Glutamatergic neuron (in vitro differentiated cells): ENCODE measurements around the gene LGR6. TPM values are rescaled to one million over a fixed set of nuclear protein-coding genes. Genes with fewer than 3 reads are reported as not detected.

Source experiments
- DNase-seq: peaks from one replicate; pipeline ENCODE4 v3.0.0; 2022
- H3K27ac Mint-ChIP-seq: one replicate; pipeline ENCODE4 v1.8.0; 2020; ENCODE audit warnings: mild to moderate bottlenecking, mixed read lengths, inconsistent platforms; ENCODE audit not compliant: unreplicated experiment
- H3K27me3 Mint-ChIP-seq: one replicate; pipeline ENCODE4 v1.8.0; 2020; ENCODE audit warnings: mild to moderate bottlenecking, moderate library complexity, mixed read lengths, inconsistent platforms; ENCODE audit not compliant: unreplicated experiment
- H3K36me3 Mint-ChIP-seq: one replicate; pipeline ENCODE4 v1.8.0; 2020; ENCODE audit warnings: mild to moderate bottlenecking, mixed read lengths, inconsistent platforms; ENCODE audit not compliant: unreplicated experiment
- H3K4me1 Mint-ChIP-seq: one replicate; pipeline ENCODE4 v1.8.0; 2020; ENCODE audit warnings: mild to moderate bottlenecking, low read depth, mixed read lengths, inconsistent platforms; ENCODE audit not compliant: unreplicated experiment
- H3K4me3 Mint-ChIP-seq: one replicate; pipeline ENCODE4 v1.8.0; 2020; ENCODE audit warnings: mild to moderate bottlenecking, mixed read lengths, inconsistent platforms; ENCODE audit not compliant: unreplicated experiment
- H3K9me3 Mint-ChIP-seq: one replicate; pipeline ENCODE4 v1.8.0; 2020; ENCODE audit warnings: mild to moderate bottlenecking, moderate library complexity, mixed read lengths, inconsistent platforms; ENCODE audit not compliant: unreplicated experiment
- CTCF ChIP-seq: fragments of 200-600 bp; sonication (generic); IDR thresholded peaks from one replicate; pipeline ENCODE4 v1.5.0; 2021; ENCODE audit not compliant: partially characterized antibody, unreplicated experiment
- total RNA-seq: library from RNA; stranded (reverse); fragmentation: NEBNext Ultra II Directional; extraction: Animal tissue kit (Norgen Biotek cat#: 25700); gene quantifications from one replicate; pipeline ENCODE4 v1.2.1, GENCODE V29; 2021; ENCODE audit not compliant: unreplicated experiment

LGR6 gene
- total RNA-seq, 1 donor from 2014 or later = 0.37 TPM

DNA sequence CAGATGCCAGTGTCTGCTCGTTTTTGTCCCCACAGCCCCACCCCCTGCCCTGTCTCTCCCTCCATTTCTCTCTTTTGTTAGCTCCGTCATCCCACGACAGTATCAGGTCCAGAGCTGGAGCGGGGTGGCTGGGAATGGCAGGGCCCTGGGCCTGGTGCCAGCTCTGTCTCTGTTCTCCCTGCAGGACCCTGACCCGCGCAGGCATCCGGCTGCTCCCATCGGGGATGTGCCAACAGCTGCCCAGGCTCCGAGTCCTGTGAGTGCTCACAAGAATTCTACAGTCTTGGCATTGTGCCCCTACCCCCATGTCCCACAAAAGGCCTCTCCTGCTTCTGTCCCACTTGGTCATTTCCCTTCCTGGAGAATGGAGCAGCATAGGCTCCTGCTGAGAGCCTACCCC, 110.8 kb downstream of the LGR6 start:
- DNase-seq = no peak
- Mint-ChIP-seq H3K4me3 (no peak overlapping the region), H3K36me3 (no peaks in the 10 kb centered on the region), H3K4me1 (no peaks in the 10 kb centered on the region), H3K9me3 (peaks cover 3% of the 10 kb centered on the region), H3K27me3 (peaks cover 5% of the 10 kb centered on the region), H3K27ac (no peak overlapping the region)
- TF ChIP-seq CTCF = no peak

- peaks cover 3% of the 10 kb centered on the region for H3K9me3 Mint-ChIP-seq
- no peak overlapping the region for H3K27ac Mint-ChIP-seq
- no peak overlapping the region for H3K4me3 Mint-ChIP-seq
- no peaks in the 10 kb centered on the region for H3K4me1 Mint-ChIP-seq
- DNase-seq = no peak
- peaks cover 8% of the 10 kb centered on the region for H3K27me3 Mint-ChIP-seq
- H3K36me3 Mint-ChIP-seq = no peaks in the 10 kb centered on the region
- no peak for TF ChIP-seq CTCF
These were observed 111.6 kb downstream of the LGR6 start for GRCh38 chr1:202305168-202305567.

DNA sequence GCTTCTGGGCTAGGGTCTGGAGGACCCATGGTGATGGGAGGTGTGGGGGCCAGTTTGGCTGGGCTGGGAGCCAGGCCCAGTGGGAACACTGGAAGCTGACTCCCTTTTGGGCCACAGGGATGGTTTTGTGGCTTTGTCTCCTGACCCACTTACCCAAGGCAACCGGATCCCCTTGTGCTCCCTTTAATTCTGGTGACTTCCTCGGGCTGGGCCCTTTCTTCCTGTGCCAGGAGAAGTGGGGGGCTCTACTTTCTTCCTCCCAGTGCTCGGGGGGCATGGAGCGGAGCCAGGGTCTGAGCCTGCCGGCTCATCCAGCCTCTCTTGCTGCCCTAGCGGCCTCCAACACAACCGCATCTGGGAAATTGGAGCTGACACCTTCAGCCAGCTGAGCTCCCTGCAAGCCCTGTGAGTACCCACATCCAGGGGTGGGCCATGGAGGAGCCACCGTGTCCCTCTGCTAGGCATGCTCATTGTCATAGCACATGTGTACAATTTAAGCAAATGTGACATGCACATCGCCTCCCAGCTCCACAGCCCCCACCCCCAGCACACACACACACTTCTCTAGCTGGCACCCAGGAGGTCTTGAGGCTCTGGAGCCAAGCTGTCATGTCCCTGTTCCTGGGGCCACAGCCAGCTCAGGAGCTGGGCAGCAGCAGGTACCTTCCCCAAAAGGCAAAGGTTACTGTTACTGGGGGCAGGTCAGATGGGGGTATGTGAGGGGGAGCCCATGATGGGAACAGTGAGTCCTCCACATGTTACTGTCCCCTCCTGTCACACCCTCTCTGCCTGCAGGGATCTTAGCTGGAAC, 113.1 kb downstream of the LGR6 start:
- no peaks in the 10 kb centered on the region for H3K4me1 Mint-ChIP-seq
- TF ChIP-seq CTCF = no peak
- H3K9me3 Mint-ChIP-seq = peaks cover 3% of the 10 kb centered on the region
- peaks cover 5% of the 10 kb centered on the region for H3K27me3 Mint-ChIP-seq
- no peak for DNase-seq
- H3K4me3 Mint-ChIP-seq = no peak overlapping the region
- H3K27ac Mint-ChIP-seq = no peak overlapping the region
- H3K36me3 Mint-ChIP-seq = no peaks in the 10 kb centered on the region

DNA sequence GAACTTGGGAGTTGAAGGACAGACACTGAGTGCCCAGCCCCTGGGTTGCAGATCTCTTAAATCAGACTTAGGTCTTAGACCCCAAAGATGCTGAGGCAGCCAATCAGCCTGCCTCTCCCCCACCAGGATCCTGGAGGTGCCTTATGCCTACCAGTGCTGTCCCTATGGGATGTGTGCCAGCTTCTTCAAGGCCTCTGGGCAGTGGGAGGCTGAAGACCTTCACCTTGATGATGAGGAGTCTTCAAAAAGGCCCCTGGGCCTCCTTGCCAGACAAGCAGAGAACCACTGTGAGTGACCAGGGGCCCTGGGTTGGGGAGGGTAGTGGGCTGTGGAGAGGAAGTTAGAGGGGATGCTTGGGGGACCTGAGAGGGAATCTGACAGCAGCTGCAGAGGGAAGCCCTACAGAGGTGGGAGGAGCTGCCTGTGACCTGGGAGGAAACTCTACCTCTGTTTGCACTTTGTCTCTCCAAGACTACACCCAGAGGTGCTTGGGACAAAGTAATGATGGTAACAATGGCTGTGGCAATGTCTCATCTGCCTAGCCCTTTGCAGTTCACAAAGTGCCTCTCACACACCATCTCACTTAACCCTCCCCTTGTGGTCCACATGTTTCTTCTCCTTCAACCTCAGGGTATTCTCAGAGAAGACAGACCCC, 116.6 kb downstream of the LGR6 start:
- Mint-ChIP-seq H3K27me3 (peaks cover 3% of the 10 kb centered on the region), H3K27ac (no peak overlapping the region), H3K36me3 (no peaks in the 10 kb centered on the region), H3K4me1 (no peaks in the 10 kb centered on the region), H3K4me3 (no peak overlapping the region), H3K9me3 (peaks cover 1% of the 10 kb centered on the region)
- no peak for DNase-seq
- no peak for TF ChIP-seq CTCF

DNA sequence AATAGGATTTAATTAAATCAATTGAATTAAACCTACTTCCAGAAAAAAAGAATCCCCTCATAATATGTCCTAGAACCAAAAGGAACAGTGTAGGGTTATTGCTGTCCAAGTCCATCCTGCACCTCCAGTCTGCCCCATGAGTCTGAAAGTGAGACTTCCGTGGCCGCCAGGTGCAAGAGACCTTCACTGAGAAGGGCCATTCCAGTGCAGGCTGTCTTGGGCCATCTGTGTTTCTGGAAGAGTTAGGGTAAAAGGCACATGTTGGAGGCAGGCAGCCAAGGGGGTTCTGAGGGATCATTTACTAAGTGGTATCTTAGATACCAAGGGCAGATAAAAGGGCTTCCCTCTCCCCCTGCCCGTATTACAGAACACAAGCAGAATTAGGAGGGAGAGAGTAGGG, 117.1 kb downstream of the LGR6 start:
- DNase-seq = no peak
- Mint-ChIP-seq H3K9me3 (peaks cover 1% of the 10 kb centered on the region), H3K4me3 (no peak overlapping the region), H3K27ac (no peak overlapping the region), H3K36me3 (no peaks in the 10 kb centered on the region), H3K4me1 (peaks cover 2% of the 10 kb centered on the region), H3K27me3 (peaks cover 3% of the 10 kb centered on the region)
- no peak for TF ChIP-seq CTCF
